K562 (cell line): ENCODE measurements around the gene PAFAH2. TPM values are rescaled to one million over a fixed set of nuclear protein-coding genes. Genes with fewer than 3 reads are reported as not detected.

ENCODE experiments used
- ATAC-seq: fragments of 200-7000 bp; cut with Tn5 transposase; 3 replicates; pipeline ENCODE4 v1.9.1; 2020; ENCODE audit warnings: moderate library complexity
- BruUV-seq: library from RNA; stranded (reverse); fragments of 400-500 nt; replicated peaks from 2 replicates; lab custom pipeline; 2021; lab: Mats Ljungman, UMichigan
- CTCF ChIA-PET: fragments of 300-600 bp; formaldehyde crosslinking; extraction: SDS; loops from one replicate; lab custom pipeline; 2021; ENCODE audit warnings: low intra/inter-chr PET ratio; lab: Yijun Ruan, JAX
- POLR2A ChIA-PET: fragments of 300-600, 350-650 bp; sonication (Branson Sonifier 250); formaldehyde crosslinking; extraction: SDS; loops from one replicate; lab custom pipeline; 2021; ENCODE audit warnings: antibody characterized with exemption, inconsistent platforms; lab: Yijun Ruan, JAX
- DNase-seq, 4 experiments: peaks; one replicate each; pipeline versions ENCODE4 v3.0.0 to v3.0.0-alpha.2; 2011 to 2018; ENCODE audit warnings: low spot score in 3 of 4, mixed read lengths in 3 of 4; ENCODE audit errors: extremely low read depth in 1 of 4
- FAIRE-seq: peaks from 2 replicates; lab custom pipeline; 2011; peaks lifted over from hg19 to GRCh38; lab: Jason Lieb, UNC
- H2AFZ ChIP-seq: 2 replicates; pipeline ENCODE4 v1.6.0; 2011; ENCODE audit warnings: low read depth, low read length, control low read depth, inconsistent platforms
- H3K27ac ChIP-seq: fragments of 200-600 bp; 3 replicates; pipeline ENCODE4 v1.8.0; 2011; ENCODE audit warnings: low read depth, mild to moderate bottlenecking, control low read depth, inconsistent platforms, low read length, moderate library complexity, mixed read lengths; ENCODE audit errors: extremely low read depth
- H3K27me3 ChIP-seq, 2 experiments: fragments of 300-600 bp in 1 of 2; 2 replicates in 1 of 2; 3 replicates in 1 of 2; pipeline versions ENCODE4 v1.6.0 to v1.8.0; 2011; ENCODE audit warnings: inconsistent platforms in 2 of 2, low read length in 2 of 2, mild to moderate bottlenecking in 1 of 2, mixed read lengths in 1 of 2, moderate library complexity in 1 of 2; ENCODE audit not compliant: control insufficient read depth in 2 of 2, insufficient read depth in 2 of 2
- H3K36me3 ChIP-seq: fragments of 300-600 bp; 3 replicates; pipeline ENCODE4 v1.8.0; 2011; ENCODE audit warnings: mild to moderate bottlenecking, low read length, inconsistent platforms; ENCODE audit not compliant: control insufficient read depth, insufficient read depth
- H3K4me1 ChIP-seq, 2 experiments: fragments of 200-600 bp in 1 of 2; replicated peaks in 1 of 2; 2 replicates in 1 of 2; 3 replicates in 1 of 2; pipeline versions ENCODE4 v1.5.1 to v1.8.0; 2011; ENCODE audit warnings: inconsistent platforms in 2 of 2, low read length in 2 of 2, mild to moderate bottlenecking in 1 of 2, mixed read lengths in 1 of 2, moderate library complexity in 1 of 2; ENCODE audit not compliant: control insufficient read depth in 2 of 2, insufficient read depth in 2 of 2
- H3K4me2 ChIP-seq: 2 replicates; pipeline ENCODE4 v1.6.1; 2011; ENCODE audit warnings: low read length, control low read depth, inconsistent platforms, mixed read lengths; ENCODE audit not compliant: insufficient read depth
- H3K4me3 ChIP-seq: fragments of 200-600 bp; sonication (generic), shearing (Covaris generic); 2 replicates; pipeline ENCODE4 v1.5.1; 2016; ENCODE audit warnings: control low read depth, inconsistent platforms
- H3K79me2 ChIP-seq: fragments of 200-600 bp; 3 replicates; pipeline ENCODE4 v1.8.0; 2011; ENCODE audit warnings: low read length, inconsistent platforms; ENCODE audit not compliant: control insufficient read depth, insufficient read depth
- H3K9ac ChIP-seq, 2 experiments: 2 replicates each; pipeline versions ENCODE4 v1.6.0 to v1.6.1; 2011; ENCODE audit warnings: low read depth in 2 of 2, low read length in 2 of 2, control low read depth in 1 of 2, inconsistent platforms in 1 of 2, mild to moderate bottlenecking in 1 of 2, mixed read lengths in 1 of 2; ENCODE audit not compliant: insufficient read depth in 1 of 2
- H3K9me1 ChIP-seq: one replicate; pipeline ENCODE4 v1.6.0; 2011; ENCODE audit warnings: inconsistent platforms, mild to moderate bottlenecking, low read length, moderate library complexity; ENCODE audit not compliant: control insufficient read depth, insufficient read depth
- H3K9me3 ChIP-seq: replicated peaks from 2 replicates; pipeline ENCODE4 v1.5.1; 2011; ENCODE audit warnings: low read depth, low read length, inconsistent platforms; ENCODE audit not compliant: control insufficient read depth, insufficient read depth
- H4K20me1 ChIP-seq: replicated peaks from 2 replicates; pipeline ENCODE4 v1.6.1; 2011; ENCODE audit warnings: low read length, inconsistent platforms, mixed read lengths; ENCODE audit not compliant: control insufficient read depth, insufficient read depth
- ARID1B ChIP-seq: fragments of 450-650 bp; IDR thresholded peaks from 2 replicates; pipeline ENCODE4 v1.6.1; 2016; ENCODE audit warnings: antibody characterized with exemption, mild to moderate bottlenecking, inconsistent platforms
- HDAC2 ChIP-seq: fragments of 450-650 bp; IDR thresholded peaks from 2 replicates; pipeline ENCODE4 v1.6.1; 2016; ENCODE audit warnings: mild to moderate bottlenecking
- PBX2 ChIP-seq, 2 experiments: IDR thresholded peaks in 1 of 2; conservative IDR thresholded peaks in 1 of 2; 2 replicates each; pipeline ENCODE4 v1.6.1; 2016; ENCODE audit warnings: low read depth in 2 of 2, mild to moderate bottlenecking in 1 of 2, missing compliant biosample characterization in 1 of 2, missing genetic modification characterization in 1 of 2, moderate library complexity in 1 of 2
- PCBP1 ChIP-seq: fragments of 200-400 bp; formaldehyde crosslinking; IDR thresholded peaks from 2 replicates; pipeline ENCODE4 v1.6.1; 2018; ENCODE audit warnings: mild to moderate bottlenecking, low read depth, low read length; ENCODE audit not compliant: poor library complexity, severe bottlenecking
- RREB1 ChIP-seq: fragments of 250-450 bp; sonication (Bioruptor Pico); IDR thresholded peaks from 2 replicates; pipeline ENCODE4 v1.4.0; 2020
- ZBTB17 ChIP-seq: fragments of 450-650 bp; formaldehyde crosslinking; IDR thresholded peaks from 2 replicates; pipeline ENCODE4 v1.4.0; 2020; ENCODE audit warnings: mild to moderate bottlenecking
- ZBTB34 ChIP-seq: fragments of 250-450 bp; sonication (Bioruptor Pico); IDR thresholded peaks from 2 replicates; pipeline ENCODE4 v1.8.0; 2021; ENCODE audit warnings: mild to moderate bottlenecking, moderate library complexity
- ZNF24 ChIP-seq: fragments of 450-650 bp; IDR thresholded peaks from 2 replicates; pipeline ENCODE4 v1.6.1; 2016
- ZNF395 ChIP-seq: fragments of 200-800 bp; sonication (Bioruptor generic); IDR thresholded peaks from 2 replicates; pipeline ENCODE4 v1.6.1; 2017; ENCODE audit warnings: missing genetic modification characterization, missing compliant biosample characterization
- ZNF41 ChIP-seq: fragments of 250-450 bp; sonication (Bioruptor Pico); conservative IDR thresholded peaks from 2 replicates; pipeline ENCODE4 v1.4.0; 2020; ENCODE audit warnings: mild to moderate bottlenecking
- ZNF699 ChIP-seq: fragments of 250-450 bp; sonication (Bioruptor Pico); IDR thresholded peaks from 2 replicates; pipeline ENCODE4 v1.8.0; 2021; ENCODE audit warnings: mild to moderate bottlenecking, moderate library complexity; ENCODE audit not compliant: insufficient replicate concordance
- WGBS: fragments of 100-300 bp; shearing (Covaris generic); methylation state at CpG from one replicate; pipeline ENCODE4 v1.1.6; 2016; ENCODE audit warnings: low coverage, mixed read lengths; ENCODE audit not compliant: insufficient coverage; ENCODE audit errors: missing lambda C conversion rate; 5-methylcytosine and 5-hydroxymethylcytosine counted together
- in situ Hi-C: fragments of 300-500 bp; cut with MboI; formaldehyde crosslinking; loops from 4 replicates; pipeline ENCODE4 v1.15.0; 2018; ENCODE audit warnings: inconsistent platforms, mixed read lengths
- intact Hi-C: fragments of 100-400 bp; cut with micrococcal nuclease; formaldehyde crosslinking; loops from 2 replicates; pipeline ENCODE4 v1.14.2; 2022
- polyA plus RNA-seq, 8 experiments: library from polyadenylated mRNA; depleted of rRNA in 4 of 8; stranded (reverse) in 5 of 8; unstranded in 3 of 8; fragments of >200 nt; fragmentation: Nextera tagmentation in 2 of 8; fragmentation: Illumina TruSeq in 1 of 8; extraction: Ambion mirVana in 2 of 8; extraction: Trizol in 1 of 8; gene quantifications; 2 replicates each; pipeline versions ENCODE4 v1.2.1 to v1.2.3, GENCODE V29; 2011 to 2014; ENCODE audit warnings: inconsistent platforms in 1 of 8, missing spikeins in 1 of 8
- total RNA-seq, 7 experiments: library from RNA; depleted of rRNA in 6 of 7; stranded (reverse); fragments of >200 nt in 6 of 7; fragmentation: Illumina TruSeq in 2 of 7; extraction: Trizol in 2 of 7; gene quantifications; 2 replicates each; pipeline versions ENCODE4 v1.2.1 to v1.2.3, GENCODE V29; 2011 to 2021; ENCODE audit warnings: low replicate concordance in 1 of 7

Gene PAFAH2
- total and polyA plus RNA-seq, 9 of the 15 experiments (the other 6 are each of a cell fraction or from before 2014, with no cell fraction given): 4.2 to 10.9 (median 6.8) TPM

GRCh38 chr1:25959611-25960010 is 38.3 kb downstream of the PAFAH2 start:
- WGBS: 95% methylated on average over 2 of the region's 2 CpGs
- H3K9ac ChIP-seq: no peak overlapping the region
- intact Hi-C loops (no loop called here), in situ Hi-C loops (no loop called here)
- no peak for FAIRE-seq
- CTCF ChIA-PET: no interaction called here
- POLR2A ChIA-PET: interaction anchor here (0.6 to 1.1 kb wide), 2 partner anchors 10 to 676 kb away, joined by 3 to 4 read pairs; no protein-coding TSS in a partner anchor
- no peak overlapping the region for H3K4me2 ChIP-seq
- H3K79me2 ChIP-seq: no peaks in the 10 kb centered on the region
- H3K4me3 ChIP-seq: no peak overlapping the region
- H3K36me3 ChIP-seq: peaks cover 31% of the 10 kb centered on the region
- peaks cover 4% of the 10 kb centered on the region for H3K9me3 ChIP-seq
- H3K4me1 ChIP-seq: no peaks in the 10 kb centered on the region
- H4K20me1 ChIP-seq: no peaks in the 10 kb centered on the region
- no peaks in the 10 kb centered on the region for H3K27me3 ChIP-seq
- ATAC-seq: no peak
- H2AFZ ChIP-seq: no peak overlapping the region
- no TSS peak for BruUV-seq
- H3K9me1 ChIP-seq: no peaks in the 10 kb centered on the region
- no peak overlapping the region for H3K27ac ChIP-seq
- no peak for DNase-seq
- TF ChIP-seq PCBP1 (no peak), RREB1 (CRISPR knock-in tag) (no peak), ARID1B (no peak), ZNF41 (no peak), ZNF699 (CRISPR knock-in tag) (no peak), ZNF395 (no peak), ZNF24 (no peak), ZBTB34 (no peak), PBX2 (CRISPR knock-in tag; IDR thresholded peaks at IDR 0.05; ENCODE audit: low read depth) (no peak), PBX2 (tag; conservative IDR thresholded peaks at IDR 0.05; ENCODE audit: low read depth) (no peak), HDAC2 (no peak), ZBTB17 (no peak)
